Muscle of arm (tissue), 12 donors: ENCODE results near the gene LRRC7. TPM values are rescaled to one million over a fixed set of nuclear protein-coding genes. Genes with fewer than 3 reads are reported as not detected.
"Not testable (repeated sequence)": the region's sequence is repeated elsewhere in the genome, so short reads cannot be mapped to it uniquely, and the experiment has no call there.

Source experiments
- DNase-seq: peaks from one replicate; pipeline ENCODE4 v3.0.0-alpha.2; 2013
- polyA plus RNA-seq, 12 donors: library from polyadenylated mRNA; unstranded; fragments of 120-200 nt; gene quantifications; one replicate each; pipeline ENCODE4 v1.2.1, GENCODE V29; 2013; ENCODE audit not compliant: insufficient read length in 12 of 12

The LRRC7 gene
- polyA plus RNA-seq, 12 donors = 14.5 to 38.4 (median 28.2) TPM; not detected in 1

GRCh38 chr1:70033266-70033873 is 465.6 kb downstream of the LRRC7 start:
- no peak for DNase-seq

- DNase-seq = no peak
These were observed 466.2 kb downstream of the LRRC7 start for GRCh38 chr1:70033936-70034335.

GRCh38 chr1:70034403-70034802 is 466.7 kb downstream of the LRRC7 start:
- DNase-seq = peak; percentile 48

GRCh38 chr1:70038025-70038424 is 470.3 kb downstream of the LRRC7 start:
- DNase-seq = no peak

- no peak for DNase-seq
These were observed 471.8 kb downstream of the LRRC7 start for GRCh38 chr1:70039485-70039884.

- no peak for DNase-seq
These were observed 473.8 kb downstream of the LRRC7 start for GRCh38 chr1:70041317-70042045.

GRCh38 chr1:70042090-70042731 is 474.5 kb downstream of the LRRC7 start:
- DNase-seq = no peak

GRCh38 chr1:70043804-70044203 is 476.1 kb downstream of the LRRC7 start:
- DNase-seq = no peak

- DNase-seq = no peak
These were observed 477.1 kb downstream of the LRRC7 start for GRCh38 chr1:70044832-70045231.

GRCh38 chr1:70045581-70045980 is 477.9 kb downstream of the LRRC7 start:
- not testable (repeated sequence) for DNase-seq

GRCh38 chr1:70048336-70049094 is 480.8 kb downstream of the LRRC7 start:
- DNase-seq = no peak

- DNase-seq = no peak
These were observed 484.2 kb downstream of the LRRC7 start for GRCh38 chr1:70051926-70052325.

- no peak for DNase-seq
These were observed 489.8 kb downstream of the LRRC7 start for GRCh38 chr1:70057500-70057899.

GRCh38 chr1:70061231-70061630 is 493.5 kb downstream of the LRRC7 start:
- peak; percentile 38 for DNase-seq

- DNase-seq = no peak
These were observed 496.1 kb downstream of the LRRC7 start for GRCh38 chr1:70063861-70064260.

GRCh38 chr1:70066711-70067110 is 499.0 kb downstream of the LRRC7 start:
- DNase-seq = no peak

GRCh38 chr1:70071601-70072000 is 503.9 kb downstream of the LRRC7 start:
- DNase-seq = peak; percentile 30

- no peak for DNase-seq
These were observed 504.6 kb downstream of the LRRC7 start for GRCh38 chr1:70072231-70072751.

GRCh38 chr1:70075761-70076160 is 508.0 kb downstream of the LRRC7 start:
- no peak for DNase-seq

- no peak for DNase-seq
These were observed 509.3 kb downstream of the LRRC7 start for GRCh38 chr1:70077066-70077465.

- DNase-seq = no peak
These were observed 511.8 kb downstream of the LRRC7 start for GRCh38 chr1:70079546-70079945.

- no peak for DNase-seq
These were observed 515.8 kb downstream of the LRRC7 start for GRCh38 chr1:70083519-70083918.
